H1 (cell line): ENCODE measurements around the gene TMEM232. TPM values are rescaled to one million over a fixed set of nuclear protein-coding genes. Genes with fewer than 3 reads are reported as not detected.

ENCODE experiments used
- CTCF ChIA-PET: fragments of 300-600 bp; sonication (Branson Sonifier 250); formaldehyde crosslinking; loops from one replicate; lab custom pipeline; 2021; ENCODE audit not compliant: partially characterized antibody; lab: Charles Lee
- POLR2A ChIA-PET: fragments of 300-600 bp; sonication (Branson Sonifier 250); formaldehyde crosslinking; loops from one replicate; lab custom pipeline; 2021; ENCODE audit warnings: inconsistent platforms; ENCODE audit not compliant: partially characterized antibody; lab: Charles Lee
- DNase-seq, 2 experiments: peaks; one replicate each; pipeline versions ENCODE4 v3.0.0 to v3.0.0-alpha.2; 2010 to 2022; ENCODE audit warnings: low spot score in 2 of 2, low read depth in 1 of 2, mixed read lengths in 1 of 2
- FAIRE-seq: peaks from 2 replicates; lab custom pipeline; 2011; peaks lifted over from hg19 to GRCh38; lab: Jason Lieb, UNC
- H2AFZ ChIP-seq: 2 replicates; pipeline ENCODE4 v1.8.1; 2012; ENCODE audit warnings: low read length, inconsistent platforms
- H2AK5ac ChIP-seq: 2 replicates; pipeline ENCODE4 v1.6.1; 2013; ENCODE audit warnings: low read depth, low read length
- H2BK120ac ChIP-seq: replicated peaks from 2 replicates; pipeline ENCODE3; 2013; ENCODE audit warnings: low read depth, low read length, inconsistent platforms
- H2BK12ac ChIP-seq: 2 replicates; pipeline ENCODE4 v1.6.1; 2013; ENCODE audit warnings: low read depth, low read length
- H2BK15ac ChIP-seq: 2 replicates; pipeline ENCODE4 v1.6.1; 2013; ENCODE audit warnings: low read length
- H2BK20ac ChIP-seq: 2 replicates; pipeline ENCODE4 v1.6.1; 2013; ENCODE audit warnings: low read length
- H2BK5ac ChIP-seq: 2 replicates; pipeline ENCODE4 v1.6.1; 2013; ENCODE audit warnings: low read depth, low read length
- H3K14ac ChIP-seq: 2 replicates; pipeline ENCODE4 v1.6.1; 2013; ENCODE audit warnings: inconsistent platforms; ENCODE audit not compliant: insufficient read length
- H3K18ac ChIP-seq: 2 replicates; pipeline ENCODE4 v1.6.1; 2013; ENCODE audit warnings: low read length; ENCODE audit errors: extremely low read depth
- H3K23ac ChIP-seq: 2 replicates; pipeline ENCODE4 v1.6.1; 2013; ENCODE audit warnings: inconsistent platforms; ENCODE audit not compliant: insufficient read length
- H3K23me2 ChIP-seq: 2 replicates; pipeline ENCODE4 v1.6.1; 2013; ENCODE audit warnings: low read depth, low read length
- H3K27ac ChIP-seq: 2 replicates; pipeline ENCODE4 v1.6.1; 2011; ENCODE audit warnings: low read depth, low read length, inconsistent platforms
- H3K27me3 ChIP-seq, 4 experiments: replicated peaks in 1 of 4; 1 replicate in 1 of 4; 2 replicates in 3 of 4; pipeline versions ENCODE4 v1.6.1 to v1.8.1; 2011 to 2013; ENCODE audit warnings: low read length in 3 of 4, mild to moderate bottlenecking in 3 of 4, inconsistent platforms in 2 of 4, mixed read lengths in 2 of 4, moderate library complexity in 1 of 4; ENCODE audit not compliant: control insufficient read depth in 3 of 4, insufficient read depth in 3 of 4; ENCODE audit errors: extremely low read depth in 1 of 4
- H3K36me3 ChIP-seq, 4 experiments: 2 replicates each; pipeline versions ENCODE4 v1.6.1 to v1.8.1; 2011 to 2013; ENCODE audit warnings: mild to moderate bottlenecking in 4 of 4, low read length in 3 of 4, moderate library complexity in 2 of 4, control low read depth in 1 of 4, inconsistent platforms in 1 of 4; ENCODE audit not compliant: insufficient read depth in 4 of 4, control insufficient read depth in 2 of 4
- H3K4ac ChIP-seq: replicated peaks from 2 replicates; pipeline ENCODE3; 2013; ENCODE audit warnings: low read length, low read depth, mixed read lengths, inconsistent platforms; ENCODE audit not compliant: insufficient read length
- H3K4me1 ChIP-seq, 4 experiments: replicated peaks in 1 of 4; 1 replicate in 1 of 4; 2 replicates in 3 of 4; pipeline versions ENCODE4 v1.6.1 to v1.8.1; 2011 to 2013; ENCODE audit warnings: low read length in 3 of 4, inconsistent platforms in 2 of 4, mixed read lengths in 1 of 4; ENCODE audit not compliant: insufficient read depth in 4 of 4, control insufficient read depth in 3 of 4
- H3K4me2 ChIP-seq, 2 experiments: 2 replicates each; pipeline versions ENCODE4 v1.6.1 to v1.8.1; 2011 to 2013; ENCODE audit warnings: low read depth in 2 of 2, low read length in 2 of 2, control low read depth in 1 of 2, inconsistent platforms in 1 of 2, mild to moderate bottlenecking in 1 of 2; ENCODE audit not compliant: insufficient read depth in 1 of 2
- H3K4me3 ChIP-seq, 4 experiments: fragments of 200-600, 300-600 bp in 1 of 4; sonication (generic), shearing (Covaris generic), sonication (Bioruptor Twin) in 1 of 4; 2 replicates each; pipeline versions ENCODE4 v1.5.1 to v1.8.1; 2011 to 2016; ENCODE audit warnings: low read length in 4 of 4, low read depth in 3 of 4, control low read depth in 2 of 4, inconsistent platforms in 2 of 4, mild to moderate bottlenecking in 2 of 4, mixed read lengths in 1 of 4, moderate library complexity in 1 of 4; ENCODE audit not compliant: insufficient read depth in 2 of 4; ENCODE audit errors: extremely low read depth in 1 of 4
- H3K56ac ChIP-seq: replicated peaks from 2 replicates; pipeline ENCODE3; 2013; ENCODE audit warnings: low read depth, mild to moderate bottlenecking, mixed read lengths, low read length, inconsistent platforms; ENCODE audit not compliant: insufficient read length
- H3K79me1 ChIP-seq: 2 replicates; pipeline ENCODE4 v1.6.1; 2013; ENCODE audit warnings: low read depth, low read length, control low read depth
- H3K79me2 ChIP-seq, 2 experiments: 2 replicates each; pipeline versions ENCODE4 v1.6.1 to v1.8.1; 2012 to 2013; ENCODE audit warnings: low read length in 2 of 2, mild to moderate bottlenecking in 2 of 2, inconsistent platforms in 1 of 2; ENCODE audit not compliant: insufficient read depth in 2 of 2, control insufficient read depth in 1 of 2
- H3K9ac ChIP-seq, 4 experiments: replicated peaks in 1 of 4; 1 replicate in 1 of 4; 2 replicates in 3 of 4; pipeline versions ENCODE4 v1.6.1 to v1.8.1; 2011 to 2013; ENCODE audit warnings: low read depth in 3 of 4, low read length in 3 of 4, control low read depth in 2 of 4, mild to moderate bottlenecking in 2 of 4, moderate library complexity in 2 of 4, inconsistent platforms in 1 of 4; ENCODE audit errors: extremely low read depth in 1 of 4
- H3K9me3 ChIP-seq, 2 experiments: 2 replicates each; pipeline versions ENCODE4 v1.6.1 to v1.8.1; 2012 to 2013; ENCODE audit warnings: mild to moderate bottlenecking in 2 of 2, moderate library complexity in 2 of 2, control low read depth in 1 of 2, inconsistent platforms in 1 of 2, low read depth in 1 of 2, low read length in 1 of 2, mixed read lengths in 1 of 2; ENCODE audit not compliant: insufficient read depth in 2 of 2
- H4K20me1 ChIP-seq, 2 experiments: replicated peaks in 1 of 2; 2 replicates each; pipeline versions ENCODE3 to v1.8.1; 2011 to 2013; ENCODE audit warnings: inconsistent platforms in 2 of 2, low read length in 2 of 2, mild to moderate bottlenecking in 1 of 2; ENCODE audit not compliant: insufficient read depth in 2 of 2, control insufficient read depth in 1 of 2
- H4K5ac ChIP-seq: 2 replicates; pipeline ENCODE4 v1.6.1; 2013; ENCODE audit warnings: low read length, low read depth, mixed read lengths, inconsistent platforms; ENCODE audit not compliant: insufficient read length
- H4K8ac ChIP-seq: 2 replicates; pipeline ENCODE4 v1.8.0; 2013; ENCODE audit warnings: mild to moderate bottlenecking, moderate library complexity, low read length, inconsistent platforms; ENCODE audit not compliant: insufficient read depth; ENCODE audit errors: extremely low read depth
- H4K91ac ChIP-seq: replicated peaks from 2 replicates; pipeline ENCODE3; 2013; ENCODE audit warnings: low read length, mixed read lengths, inconsistent platforms; ENCODE audit not compliant: insufficient read length
- SIN3A ChIP-seq, 2 experiments: IDR thresholded peaks in 1 of 2; conservative IDR thresholded peaks in 1 of 2; 2 replicates each; pipeline ENCODE4 v1.6.1; 2011 to 2012; ENCODE audit warnings: low read length in 2 of 2, improper control_type of control experiment in 1 of 2, low read depth in 1 of 2, mild to moderate bottlenecking in 1 of 2
- TEAD4 ChIP-seq: IDR thresholded peaks from 2 replicates; pipeline ENCODE4 v1.6.1; 2012; ENCODE audit warnings: low read depth, low read length, inconsistent platforms, mixed read lengths
- WGBS, 2 experiments: shearing (Covaris generic) in 1 of 2; methylation state at CpG; one replicate each; pipeline versions ENCODE4 v1.1.6 to v1.1.7; 2013 to 2015; ENCODE audit warnings: low lambda C conversion rate in 2 of 2, mixed read lengths in 2 of 2, inconsistent platforms in 1 of 2, low coverage in 1 of 2, missing lambda C conversion rate in 1 of 2; ENCODE audit not compliant: insufficient replicate concordance in 2 of 2, insufficient coverage in 1 of 2, insufficient read length in 1 of 2; ENCODE audit errors: extremely low coverage in 1 of 2, missing lambda C conversion rate in 1 of 2; 5-methylcytosine and 5-hydroxymethylcytosine counted together
- polyA plus RNA-seq, 7 experiments: library from polyadenylated mRNA; depleted of rRNA in 3 of 7; stranded (reverse) in 5 of 7; unstranded in 2 of 7; fragments of >200 nt in 5 of 7; fragments of 200-250 nt in 2 of 7; gene quantifications; 1 replicate in 5 of 7; 2 replicates in 1 of 7; 4 replicates in 1 of 7; pipeline versions ENCODE4 v1.2.1 to v1.2.3, GENCODE V29; 2011 to 2013; ENCODE audit warnings: missing spikeins in 2 of 7, mixed read lengths in 2 of 7
- total RNA-seq: library from RNA; stranded (reverse); fragmentation: NEBNext Ultra II Directional; extraction: Animal tissue kit (Norgen Biotek cat#: 25700); gene quantifications from 2 replicates; pipeline ENCODE4 v1.2.1, GENCODE V29; 2021

Gene TMEM232
- total and polyA plus RNA-seq, 2 of the 8 experiments (the other 6 are each of a cell fraction or from before 2014, with no cell fraction given), result 0.38 to 1.3 TPM

DNA sequence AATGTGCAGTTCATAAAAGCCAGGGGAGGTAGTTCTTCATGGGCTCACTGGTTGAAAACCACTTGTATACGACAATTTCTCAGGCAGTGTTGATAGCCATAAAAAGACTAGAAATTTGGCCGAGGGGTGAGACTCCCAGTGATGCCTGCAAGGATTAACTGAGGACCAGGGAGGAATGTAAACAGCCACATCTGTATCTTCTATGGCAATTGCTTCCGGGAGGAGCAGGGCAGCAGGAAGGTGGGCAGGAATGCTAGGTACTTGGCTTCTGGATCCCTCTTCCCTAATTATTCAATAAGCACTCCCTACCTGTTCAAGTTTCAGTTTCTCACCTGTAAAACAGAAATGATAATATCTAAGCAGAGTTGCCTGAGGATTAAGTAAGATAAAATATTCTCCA is 45.4 kb downstream of the TMEM232 start:
- H2BK120ac ChIP-seq, result no peak overlapping the region
- no peak overlapping the region for H4K8ac ChIP-seq
- no peak overlapping the region for H2AFZ ChIP-seq
- CTCF ChIA-PET, result interaction anchor here (1.2 kb wide), 1 partner anchor 51 kb away, joined by 3 read pairs; no protein-coding TSS in a partner anchor
- 83% methylated on average over 3 of the region's 3 CpGs; no CpG with 5 or more reads in 1 of the 2 experiments for WGBS, 2 experiments
- H3K23me2 ChIP-seq, result no peaks in the 10 kb centered on the region
- no peaks in the 10 kb centered on the region for H4K20me1 ChIP-seq
- H3K9me3 ChIP-seq, result no peaks in the 10 kb centered on the region
- H3K4ac ChIP-seq, result no peak overlapping the region
- H2BK20ac ChIP-seq, result no peak overlapping the region
- no peak overlapping the region for H3K9ac ChIP-seq
- no peak overlapping the region for H4K91ac ChIP-seq
- H4K5ac ChIP-seq, result no peak overlapping the region
- no peak overlapping the region for H3K18ac ChIP-seq
- H3K14ac ChIP-seq, result no peak overlapping the region
- H3K23ac ChIP-seq, result no peak overlapping the region
- no peak overlapping the region for H3K56ac ChIP-seq
- no peak overlapping the region for H2BK12ac ChIP-seq
- no peaks in the 10 kb centered on the region for H3K79me1 ChIP-seq
- H3K79me2 ChIP-seq, result no peaks in the 10 kb centered on the region
- no peak overlapping the region for H3K27ac ChIP-seq
- no peak overlapping the region for H2BK15ac ChIP-seq
- no peaks in the 10 kb centered on the region for H3K36me3 ChIP-seq
- H3K27me3 ChIP-seq, result no peaks in the 10 kb centered on the region
- TF ChIP-seq TEAD4 (0 out of 2 replicates have a peak, but pooled peaks have one; percentile 29), SIN3A (conservative IDR thresholded peaks at IDR 0.05 in 1 of 2, IDR thresholded peaks at IDR 0.05 in 1 of 2; ENCODE audit: low read depth in 1 of 2, low read length in 2 of 2) (no peak)
- TF ChIP-seq, all 59 proteins: peak for 1
- POLR2A ChIA-PET, result no interaction called here
- DNase-seq (no peak), FAIRE-seq (no peak)
- H2BK5ac ChIP-seq, result no peak overlapping the region
- H2AK5ac ChIP-seq, result no peak overlapping the region
- H3K4me2 ChIP-seq, result no peak overlapping the region
- H3K4me3 ChIP-seq, result no peak overlapping the region
- no peaks in the 10 kb centered on the region; a peak in 1 of 7 replicates for H3K4me1 ChIP-seq
